ENCODE measurements around the gene NEK8. TPM values are rescaled to one million over a fixed set of nuclear protein-coding genes. Genes with fewer than 3 reads are reported as not detected.

NEK8 gene
- total and polyA plus RNA-seq, 9 of the 15 experiments (the other 6 are each of a cell fraction or from before 2014, with no cell fraction given) = 0.98 to 16.6 (median 4.6) TPM

DNA sequence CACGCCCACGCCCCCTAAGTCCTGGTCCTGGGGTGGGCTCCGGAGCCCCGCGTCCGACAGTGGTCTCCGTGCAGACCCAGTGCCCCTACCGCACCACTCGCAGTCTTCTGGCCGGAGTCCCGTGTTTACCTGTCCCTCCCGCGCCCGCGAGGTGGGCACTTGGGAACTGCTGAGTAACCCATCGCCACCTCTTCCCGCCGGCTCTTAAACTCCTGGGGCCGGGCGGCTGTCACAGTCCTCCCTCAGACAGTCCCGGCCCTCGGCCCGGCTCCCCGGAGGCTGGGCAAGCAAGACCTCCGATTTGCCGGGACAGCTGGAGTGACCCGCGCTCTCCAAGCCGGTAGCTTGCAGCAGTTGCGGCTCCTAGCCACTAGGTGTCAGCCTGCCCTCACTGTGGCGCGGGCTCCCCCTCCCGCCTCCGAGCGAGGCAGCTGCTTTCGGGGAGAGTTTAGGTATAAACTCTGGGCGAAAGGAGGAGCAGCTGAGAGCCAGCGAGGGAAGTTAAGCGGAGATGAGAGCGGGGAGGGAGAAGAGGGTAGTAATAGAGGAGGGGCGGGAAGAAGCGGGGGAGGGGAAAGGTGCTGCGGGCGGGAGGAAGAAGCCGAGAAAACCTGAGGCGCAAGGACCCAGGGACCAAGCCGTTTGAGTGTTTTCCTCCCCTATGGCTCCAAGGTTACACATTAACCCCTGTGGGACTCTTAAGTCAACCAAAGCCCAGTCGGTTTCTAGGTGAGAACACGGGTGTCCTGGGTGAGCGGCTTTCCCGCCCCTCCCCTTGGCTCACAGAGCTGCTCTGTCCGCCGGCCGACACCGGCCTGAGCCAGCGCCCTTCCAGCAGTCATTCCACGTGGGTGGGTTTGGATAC lies 1.7 kb upstream of the NEK8 start (continued):
- TF ChIP-seq, protein P1, sequence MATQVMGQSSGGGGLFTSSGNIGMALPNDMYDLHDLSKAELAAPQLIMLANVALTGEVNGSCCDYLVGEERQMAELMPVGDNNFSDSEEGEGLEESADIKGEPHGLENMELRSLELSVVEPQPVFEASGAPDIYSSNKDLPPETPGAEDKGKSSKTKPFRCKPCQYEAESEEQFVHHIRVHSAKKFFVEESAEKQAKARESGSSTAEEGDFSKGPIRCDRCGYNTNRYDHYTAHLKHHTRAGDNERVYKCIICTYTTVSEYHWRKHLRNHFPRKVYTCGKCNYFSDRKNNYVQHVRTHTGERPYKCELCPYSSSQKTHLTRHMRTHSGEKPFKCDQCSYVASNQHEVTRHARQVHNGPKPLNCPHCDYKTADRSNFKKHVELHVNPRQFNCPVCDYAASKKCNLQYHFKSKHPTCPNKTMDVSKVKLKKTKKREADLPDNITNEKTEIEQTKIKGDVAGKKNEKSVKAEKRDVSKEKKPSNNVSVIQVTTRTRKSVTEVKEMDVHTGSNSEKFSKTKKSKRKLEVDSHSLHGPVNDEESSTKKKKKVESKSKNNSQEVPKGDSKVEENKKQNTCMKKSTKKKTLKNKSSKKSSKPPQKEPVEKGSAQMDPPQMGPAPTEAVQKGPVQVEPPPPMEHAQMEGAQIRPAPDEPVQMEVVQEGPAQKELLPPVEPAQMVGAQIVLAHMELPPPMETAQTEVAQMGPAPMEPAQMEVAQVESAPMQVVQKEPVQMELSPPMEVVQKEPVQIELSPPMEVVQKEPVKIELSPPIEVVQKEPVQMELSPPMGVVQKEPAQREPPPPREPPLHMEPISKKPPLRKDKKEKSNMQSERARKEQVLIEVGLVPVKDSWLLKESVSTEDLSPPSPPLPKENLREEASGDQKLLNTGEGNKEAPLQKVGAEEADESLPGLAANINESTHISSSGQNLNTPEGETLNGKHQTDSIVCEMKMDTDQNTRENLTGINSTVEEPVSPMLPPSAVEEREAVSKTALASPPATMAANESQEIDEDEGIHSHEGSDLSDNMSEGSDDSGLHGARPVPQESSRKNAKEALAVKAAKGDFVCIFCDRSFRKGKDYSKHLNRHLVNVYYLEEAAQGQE (IDR thresholded peaks at IDR 0.05; ENCODE audit: borderline replicate concordance) = peak; percentile 99
- TF ChIP-seq, protein P1 (CRISPR knock-in tag; IDR thresholded peaks at IDR 0.05; ENCODE audit: low read depth) = peak; percentile 39; the same call in 1 of the 2 replicates
- no peak for TF ChIP-seq CBFA2T3 (IDR thresholded peaks at IDR 0.05)
- TF ChIP-seq, protein P2, sequence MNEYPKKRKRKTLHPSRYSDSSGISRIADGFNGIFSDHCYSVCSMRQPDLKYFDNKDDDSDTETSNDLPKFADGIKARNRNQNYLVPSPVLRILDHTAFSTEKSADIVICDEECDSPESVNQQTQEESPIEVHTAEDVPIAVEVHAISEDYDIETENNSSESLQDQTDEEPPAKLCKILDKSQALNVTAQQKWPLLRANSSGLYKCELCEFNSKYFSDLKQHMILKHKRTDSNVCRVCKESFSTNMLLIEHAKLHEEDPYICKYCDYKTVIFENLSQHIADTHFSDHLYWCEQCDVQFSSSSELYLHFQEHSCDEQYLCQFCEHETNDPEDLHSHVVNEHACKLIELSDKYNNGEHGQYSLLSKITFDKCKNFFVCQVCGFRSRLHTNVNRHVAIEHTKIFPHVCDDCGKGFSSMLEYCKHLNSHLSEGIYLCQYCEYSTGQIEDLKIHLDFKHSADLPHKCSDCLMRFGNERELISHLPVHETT (CRISPR knock-in tag; conservative IDR thresholded peaks at IDR 0.05 in 1 of 2, IDR thresholded peaks at IDR 0.05 in 1 of 2) = peak in 1 of 2 experiments; percentile 27; a peak in 2 of 4 replicates
- TF ChIP-seq PHF20 (IDR thresholded peaks at IDR 0.05; ENCODE audit: partially characterized antibody) = no peak
- TF ChIP-seq, protein P3, sequence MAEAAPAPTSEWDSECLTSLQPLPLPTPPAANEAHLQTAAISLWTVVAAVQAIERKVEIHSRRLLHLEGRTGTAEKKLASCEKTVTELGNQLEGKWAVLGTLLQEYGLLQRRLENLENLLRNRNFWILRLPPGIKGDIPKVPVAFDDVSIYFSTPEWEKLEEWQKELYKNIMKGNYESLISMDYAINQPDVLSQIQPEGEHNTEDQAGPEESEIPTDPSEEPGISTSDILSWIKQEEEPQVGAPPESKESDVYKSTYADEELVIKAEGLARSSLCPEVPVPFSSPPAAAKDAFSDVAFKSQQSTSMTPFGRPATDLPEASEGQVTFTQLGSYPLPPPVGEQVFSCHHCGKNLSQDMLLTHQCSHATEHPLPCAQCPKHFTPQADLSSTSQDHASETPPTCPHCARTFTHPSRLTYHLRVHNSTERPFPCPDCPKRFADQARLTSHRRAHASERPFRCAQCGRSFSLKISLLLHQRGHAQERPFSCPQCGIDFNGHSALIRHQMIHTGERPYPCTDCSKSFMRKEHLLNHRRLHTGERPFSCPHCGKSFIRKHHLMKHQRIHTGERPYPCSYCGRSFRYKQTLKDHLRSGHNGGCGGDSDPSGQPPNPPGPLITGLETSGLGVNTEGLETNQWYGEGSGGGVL (CRISPR knock-in tag; IDR thresholded peaks at IDR 0.05) = no peak
- peak; percentile 49; the same call in 1 of the 2 replicates for TF ChIP-seq FOXM1 (IDR thresholded peaks at IDR 0.05; ENCODE audit: low read depth)
- TF ChIP-seq FOXM1 (CRISPR knock-in tag; IDR thresholded peaks at IDR 0.05; ENCODE audit: low read depth) = peak; percentile 78; the same call in 1 of the 2 replicates
- TF ChIP-seq CBX2 (IDR thresholded peaks at IDR 0.05; ENCODE audit: insufficient read depth, low read length, poor library complexity, severe bottlenecking) = no peak
- TF ChIP-seq EP400 (IDR thresholded peaks at IDR 0.05) = no peak
- TF ChIP-seq PTBP1 (IDR thresholded peaks at IDR 0.05; ENCODE audit: low read depth, low read length) = 0 out of 2 replicates have a peak, but pooled peaks have one; percentile 13
- TF ChIP-seq, protein P4, sequence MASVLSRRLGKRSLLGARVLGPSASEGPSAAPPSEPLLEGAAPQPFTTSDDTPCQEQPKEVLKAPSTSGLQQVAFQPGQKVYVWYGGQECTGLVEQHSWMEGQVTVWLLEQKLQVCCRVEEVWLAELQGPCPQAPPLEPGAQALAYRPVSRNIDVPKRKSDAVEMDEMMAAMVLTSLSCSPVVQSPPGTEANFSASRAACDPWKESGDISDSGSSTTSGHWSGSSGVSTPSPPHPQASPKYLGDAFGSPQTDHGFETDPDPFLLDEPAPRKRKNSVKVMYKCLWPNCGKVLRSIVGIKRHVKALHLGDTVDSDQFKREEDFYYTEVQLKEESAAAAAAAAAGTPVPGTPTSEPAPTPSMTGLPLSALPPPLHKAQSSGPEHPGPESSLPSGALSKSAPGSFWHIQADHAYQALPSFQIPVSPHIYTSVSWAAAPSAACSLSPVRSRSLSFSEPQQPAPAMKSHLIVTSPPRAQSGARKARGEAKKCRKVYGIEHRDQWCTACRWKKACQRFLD (CRISPR knock-in tag; IDR thresholded peaks at IDR 0.05) = no peak
- no peak; the same call in 1 of the 2 replicates for TF ChIP-seq RAD51 (IDR thresholded peaks at IDR 0.05; ENCODE audit: borderline replicate concordance, low read depth)

Data from K562 (cell line).